Neural progenitor cell (in vitro differentiated cells): ENCODE measurements around the gene OR4K15. TPM values are rescaled to one million over a fixed set of nuclear protein-coding genes. Genes with fewer than 3 reads are reported as not detected.

Experiments used
- DNase-seq: peaks from one replicate; pipeline ENCODE4 v3.0.0-alpha.2; 2016; ENCODE audit warnings: low spot score
- H2AFZ ChIP-seq: fragments of 200-600 bp; sonication (generic); replicated peaks from 2 replicates; pipeline ENCODE4 v1.6.1; 2016; ENCODE audit warnings: antibody characterized with exemption
- H3F3A ChIP-seq: fragments of 200-600 bp; sonication (generic); 2 replicates; pipeline ENCODE4 v1.6.1; 2016; ENCODE audit warnings: antibody characterized with exemption, low read depth
- H3K27ac ChIP-seq: fragments of 200-600 bp; sonication (generic); 2 replicates; pipeline ENCODE4 v1.5.1; 2016; ENCODE audit warnings: mild to moderate bottlenecking
- H3K27me3 ChIP-seq: fragments of 200-600 bp; sonication (generic); 2 replicates; pipeline ENCODE4 v1.6.1; 2016; ENCODE audit warnings: mild to moderate bottlenecking, moderate library complexity
- H3K36me3 ChIP-seq: fragments of 200-600 bp; sonication (generic); 2 replicates; pipeline ENCODE4 v1.5.1; 2016
- H3K4me1 ChIP-seq: fragments of 200-600 bp; sonication (generic); 2 replicates; pipeline ENCODE4 v1.6.1; 2016; ENCODE audit warnings: mixed run types
- H3K4me2 ChIP-seq: fragments of 200-600 bp; sonication (generic); 2 replicates; pipeline ENCODE4 v1.6.1; 2016
- H3K4me3 ChIP-seq: fragments of 200-600 bp; sonication (generic); 2 replicates; pipeline ENCODE4 v1.5.1; 2016
- H3K79me2 ChIP-seq: fragments of 200-600 bp; sonication (generic); 2 replicates; pipeline ENCODE4 v1.6.1; 2016; ENCODE audit warnings: low read depth
- H3K9ac ChIP-seq: fragments of 200-600 bp; sonication (generic); 2 replicates; pipeline ENCODE4 v1.6.1; 2016
- H3K9me3 ChIP-seq: fragments of 200-600 bp; sonication (generic); 2 replicates; pipeline ENCODE4 v1.5.1; 2016; ENCODE audit warnings: low read depth
- H4K20me1 ChIP-seq: fragments of 200-600 bp; sonication (generic); 2 replicates; pipeline ENCODE4 v1.6.1; 2016; ENCODE audit warnings: low read depth
- H3K27ac Mint-ChIP-seq: 3 replicates; pipeline ENCODE4 v1.8.0; 2021; ENCODE audit warnings: mixed read lengths
- H3K27me3 Mint-ChIP-seq: 2 replicates; pipeline ENCODE4 v1.8.0; 2022; ENCODE audit warnings: low read depth, mild to moderate bottlenecking, inconsistent platforms, moderate library complexity, mixed read lengths; ENCODE audit not compliant: insufficient read depth
- H3K36me3 Mint-ChIP-seq: 3 replicates; pipeline ENCODE4 v1.8.0; 2021; ENCODE audit warnings: mixed read lengths
- H3K4me1 Mint-ChIP-seq: 3 replicates; pipeline ENCODE4 v1.8.0; 2021; ENCODE audit warnings: mixed read lengths
- H3K4me3 Mint-ChIP-seq: 3 replicates; pipeline ENCODE4 v1.8.0; 2021; ENCODE audit warnings: mild to moderate bottlenecking, moderate library complexity, mixed read lengths
- H3K9me3 Mint-ChIP-seq: 3 replicates; pipeline ENCODE4 v1.8.0; 2020; ENCODE audit warnings: mixed read lengths
- CTCF ChIP-seq: fragments of 200-600 bp; sonication (generic); IDR thresholded peaks from 2 replicates; pipeline ENCODE4 v1.5.1; 2017; ENCODE audit warnings: antibody characterized with exemption, mild to moderate bottlenecking
- EZH2 ChIP-seq: fragments of 200-600 bp; sonication (generic); IDR thresholded peaks from 2 replicates; pipeline ENCODE4 v1.6.1; 2017; ENCODE audit warnings: antibody characterized with exemption, mild to moderate bottlenecking, moderate library complexity
- EZH2phosphoT487 ChIP-seq: fragments of 200-600 bp; sonication (generic); IDR thresholded peaks from 2 replicates; pipeline ENCODE4 v1.6.1; 2017; ENCODE audit warnings: antibody characterized with exemption
- total RNA-seq: library from RNA; depleted of rRNA; stranded (reverse); fragments of >200 nt; gene quantifications from 2 replicates; pipeline ENCODE4 v1.2.3, GENCODE V29; 2015; ENCODE audit warnings: low replicate concordance

The OR4K15 gene
- total RNA-seq, 1 donor from 2014 or later, result not detected

GRCh38 chr14:19993438-19993837 is 18.0 kb downstream of the OR4K15 start:
- H3F3A ChIP-seq, result no peaks in the 10 kb centered on the region
- H3K27ac Mint-ChIP-seq, result no peak overlapping the region
- peaks cover 5% of the 10 kb centered on the region for H3K36me3 ChIP-seq
- no peaks in the 10 kb centered on the region for H4K20me1 ChIP-seq
- H3K4me2 ChIP-seq, result no peak overlapping the region
- TF ChIP-seq EZH2phosphoT487 (no peak), CTCF (no peak), EZH2 (no peak)
- no peaks in the 10 kb centered on the region for H3K27me3 ChIP-seq
- peaks cover 63% of the 10 kb centered on the region for H3K9me3 ChIP-seq
- DNase-seq, result no peak
- no peak overlapping the region for H3K9ac ChIP-seq
- H3K4me3 ChIP-seq, result no peak overlapping the region
- no peak overlapping the region for H3K4me3 Mint-ChIP-seq
- peaks cover 51% of the 10 kb centered on the region for H3K9me3 Mint-ChIP-seq
- no peaks in the 10 kb centered on the region for H3K36me3 Mint-ChIP-seq
- H3K27me3 Mint-ChIP-seq, result no peaks in the 10 kb centered on the region
- no peaks in the 10 kb centered on the region for H3K79me2 ChIP-seq
- no peak overlapping the region for H3K27ac ChIP-seq
- no peak overlapping the region for H2AFZ ChIP-seq
- no peaks in the 10 kb centered on the region for H3K4me1 Mint-ChIP-seq
- no peaks in the 10 kb centered on the region for H3K4me1 ChIP-seq

- Histone ChIP-seq H3K27ac (no peak within 1 kb of the TSS), H3K4me1 (no peaks in the 10 kb centered on the region), H3K36me3 (no peaks in the 10 kb centered on the region), H3K4me2 (no peak within 1 kb of the TSS), H3K9me3 (peaks cover 51% of the 10 kb centered on the region), H4K20me1 (no peaks in the 10 kb centered on the region), H3K4me3 (no peak within 1 kb of the TSS), H3K9ac (no peak within 1 kb of the TSS), H3K27me3 (no peaks in the 10 kb centered on the region), H2AFZ (no peak within 1 kb of the TSS), H3F3A (no peaks in the 10 kb centered on the region), H3K79me2 (no peaks in the 10 kb centered on the region)
- Mint-ChIP-seq H3K4me1 (no peaks in the 10 kb centered on the region), H3K4me3 (no peak within 1 kb of the TSS), H3K27ac (no peak within 1 kb of the TSS), H3K9me3 (peaks cover 19% of the 10 kb centered on the region), H3K36me3 (no peaks in the 10 kb centered on the region), H3K27me3 (no peaks in the 10 kb centered on the region)
- TF ChIP-seq CTCF (no peak), EZH2 (no peak), EZH2phosphoT487 (no peak)
- no peak for DNase-seq
Measured at GRCh38 chr14:20001863-20002262, 26.5 kb downstream of the OR4K15 start, which contains the start of gene OR4Q2. Gene OR4Q2 (plus strand): TSS chr14:20002163.

GRCh38 chr14:20002319-20002718 is 26.9 kb downstream of the OR4K15 start:
- H3F3A ChIP-seq, result no peaks in the 10 kb centered on the region
- H3K79me2 ChIP-seq, result no peaks in the 10 kb centered on the region
- Mint-ChIP-seq H3K36me3 (no peaks in the 10 kb centered on the region), H3K4me3 (no peak overlapping the region), H3K4me1 (no peaks in the 10 kb centered on the region), H3K27me3 (no peaks in the 10 kb centered on the region), H3K27ac (no peak overlapping the region), H3K9me3 (peaks cover 22% of the 10 kb centered on the region)
- no peak overlapping the region for H3K4me3 ChIP-seq
- no peaks in the 10 kb centered on the region for H4K20me1 ChIP-seq
- H3K4me1 ChIP-seq, result no peaks in the 10 kb centered on the region
- no peaks in the 10 kb centered on the region for H3K36me3 ChIP-seq
- no peak overlapping the region for H3K9ac ChIP-seq
- H2AFZ ChIP-seq, result no peak overlapping the region
- TF ChIP-seq CTCF (no peak), EZH2 (no peak), EZH2phosphoT487 (no peak)
- H3K27ac ChIP-seq, result no peak overlapping the region
- DNase-seq, result no peak
- H3K4me2 ChIP-seq, result no peak overlapping the region
- no peaks in the 10 kb centered on the region for H3K27me3 ChIP-seq
- H3K9me3 ChIP-seq, result peaks cover 50% of the 10 kb centered on the region
